ENCODE measurements around the gene TFPT. TPM values are rescaled to one million over a fixed set of nuclear protein-coding genes. Genes with fewer than 3 reads are reported as not detected.

TFPT gene
- total RNA-seq, 2 donors from 2014 or later, result 31.4 to 47.3 TPM

DNA sequence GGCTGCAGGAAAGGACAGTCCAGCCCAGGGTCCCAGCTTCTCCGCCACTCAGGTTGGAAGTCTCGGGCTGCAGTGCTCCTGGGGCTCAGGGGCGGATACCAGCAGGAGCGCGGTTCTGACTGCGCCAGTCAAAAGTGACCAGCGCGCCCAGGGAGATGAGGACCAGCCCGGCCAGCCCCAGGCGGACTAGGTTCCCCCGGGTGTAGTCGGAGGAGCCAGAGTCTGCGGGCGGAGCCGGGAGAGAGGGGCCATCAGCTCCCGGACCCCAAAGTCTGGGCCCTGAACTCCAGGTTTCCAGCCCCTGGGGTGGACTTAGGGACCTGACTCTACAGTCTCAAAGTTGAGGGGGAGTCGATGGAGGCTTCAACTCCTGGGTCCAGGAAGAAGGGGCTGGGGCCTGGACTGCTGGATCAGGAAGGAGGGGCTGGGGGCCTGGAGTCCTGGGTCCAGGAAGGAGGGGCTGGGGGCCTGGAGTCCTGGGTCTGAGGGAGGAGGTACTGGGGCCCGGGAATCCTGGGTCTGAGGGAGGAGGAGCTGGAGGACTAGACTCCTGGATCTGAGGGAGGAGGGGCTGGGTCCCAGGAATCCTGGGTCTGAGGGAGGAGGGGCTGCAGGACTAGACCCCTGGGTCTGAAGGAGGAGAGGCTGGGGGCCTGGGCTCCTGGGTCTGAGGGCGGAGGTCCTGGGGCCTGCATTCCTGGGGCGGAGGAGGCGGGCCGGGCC is 20.2 kb downstream of the TFPT start:
- ATAC-seq (replicated peaks), result no peak
- H3K9me3 Mint-ChIP-seq, result no peaks in the 10 kb centered on the region
- H3K27ac Mint-ChIP-seq, result no peak overlapping the region
- H3K36me3 Mint-ChIP-seq (ENCODE audit: low read depth), result no peaks in the 10 kb centered on the region
- H3K4me3 Mint-ChIP-seq, result peak overlapping the region; percentile 54
- peaks cover 5% of the 10 kb centered on the region for H3K27me3 Mint-ChIP-seq
- no peaks in the 10 kb centered on the region for H3K4me1 Mint-ChIP-seq

GRCh38 chr19:54094426-54095000 is 20.9 kb downstream of the TFPT start:
- Mint-ChIP-seq H3K4me1 (no peaks in the 10 kb centered on the region), H3K9me3 (no peaks in the 10 kb centered on the region), H3K36me3 (ENCODE audit: low read depth) (no peaks in the 10 kb centered on the region), H3K27ac (no peak overlapping the region), H3K27me3 (peaks cover 5% of the 10 kb centered on the region), H3K4me3 (peak overlapping the region; percentile 13)
- no peak for ATAC-seq (replicated peaks)

GRCh38 chr19:54084410-54084809 is 31.0 kb downstream of the TFPT start:
- ATAC-seq (replicated peaks), result no peak
- Mint-ChIP-seq H3K9me3 (no peaks in the 10 kb centered on the region), H3K4me3 (no peak overlapping the region), H3K36me3 (ENCODE audit: low read depth) (no peaks in the 10 kb centered on the region), H3K27ac (no peak overlapping the region), H3K27me3 (peaks cover 3% of the 10 kb centered on the region), H3K4me1 (no peaks in the 10 kb centered on the region)

DNA sequence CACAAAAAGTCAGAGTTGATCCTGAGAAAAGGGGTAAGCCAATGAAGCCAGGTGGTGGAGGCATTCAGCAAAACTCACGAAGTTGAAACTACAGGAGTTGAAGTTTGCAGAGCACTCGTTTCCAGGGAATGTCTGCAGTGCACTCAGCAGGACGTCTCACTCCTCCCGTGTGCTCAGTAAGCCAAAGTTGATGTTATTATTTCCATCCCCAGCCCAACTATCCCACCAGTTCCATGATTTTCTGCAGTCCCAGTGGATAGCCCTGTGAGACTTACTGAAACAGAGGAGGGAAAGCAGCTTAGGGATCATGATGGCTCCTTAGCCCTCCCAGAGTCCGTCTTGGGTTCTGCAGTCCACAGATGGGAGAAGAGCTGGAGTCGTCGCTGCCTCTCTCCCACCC is 34.4 kb downstream of the TFPT start, which contains the start of gene TARM1:
TSS of gene TARM1 (minus strand) at position 334 of the 400 bp plus-strand sequence. CDS start at position 309, 25 bp downstream.
- H3K27ac Mint-ChIP-seq, result no peak within 1 kb of the TSS
- H3K4me1 Mint-ChIP-seq, result no peaks in the 10 kb centered on the region
- no peak for ATAC-seq (replicated peaks)
- H3K4me3 Mint-ChIP-seq, result no peak within 1 kb of the TSS
- no peaks in the 10 kb centered on the region for H3K36me3 Mint-ChIP-seq (ENCODE audit: low read depth)
- no peaks in the 10 kb centered on the region for H3K9me3 Mint-ChIP-seq
- peaks cover 2% of the 10 kb centered on the region for H3K27me3 Mint-ChIP-seq

GRCh38 chr19:54077334-54077733 is 38.1 kb downstream of the TFPT start:
- Mint-ChIP-seq H3K4me1 (no peaks in the 10 kb centered on the region), H3K4me3 (no peak overlapping the region), H3K27me3 (peaks cover 5% of the 10 kb centered on the region), H3K9me3 (no peaks in the 10 kb centered on the region), H3K27ac (no peak overlapping the region), H3K36me3 (ENCODE audit: low read depth) (no peaks in the 10 kb centered on the region)
- no peak for ATAC-seq (replicated peaks)

- H3K27ac Mint-ChIP-seq, result no peak overlapping the region
- H3K4me3 Mint-ChIP-seq, result no peak overlapping the region
- ATAC-seq (replicated peaks), result no peak
- no peaks in the 10 kb centered on the region for H3K9me3 Mint-ChIP-seq
- no peaks in the 10 kb centered on the region for H3K4me1 Mint-ChIP-seq
- peaks cover 9% of the 10 kb centered on the region for H3K27me3 Mint-ChIP-seq
- no peaks in the 10 kb centered on the region for H3K36me3 Mint-ChIP-seq (ENCODE audit: low read depth)
Observed at GRCh38 chr19:54074851-54075250, 40.6 kb downstream of the TFPT start.

- Mint-ChIP-seq H3K27me3 (peaks cover 17% of the 10 kb centered on the region), H3K4me1 (no peaks in the 10 kb centered on the region), H3K4me3 (no peak overlapping the region), H3K36me3 (ENCODE audit: low read depth) (no peaks in the 10 kb centered on the region), H3K27ac (no peak overlapping the region), H3K9me3 (no peaks in the 10 kb centered on the region)
- no peak for ATAC-seq (replicated peaks)
Observed at GRCh38 chr19:54073829-54074228, 41.6 kb downstream of the TFPT start.

DNA sequence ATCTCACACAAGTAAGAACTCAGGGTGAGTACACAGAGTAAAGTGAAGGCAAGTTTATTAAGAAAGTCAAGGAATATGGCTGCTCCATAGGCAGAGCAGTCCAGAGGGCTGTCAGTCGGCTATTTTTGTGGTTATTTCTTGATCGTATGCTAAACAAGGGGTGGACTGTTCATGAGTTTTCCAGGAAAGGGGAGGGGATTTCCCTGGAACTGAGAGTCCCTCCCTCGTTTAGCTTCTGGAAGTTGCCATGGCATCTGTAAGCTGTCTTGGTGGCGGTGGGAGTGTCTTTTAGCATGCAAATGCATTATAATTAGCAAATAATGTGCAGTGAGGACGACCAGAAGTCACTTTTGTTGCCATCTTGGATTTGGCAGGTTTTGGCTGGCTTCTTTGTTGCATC is 46.0 kb downstream of the TFPT start:
- H3K27me3 Mint-ChIP-seq, result peaks cover 18% of the 10 kb centered on the region
- H3K4me1 Mint-ChIP-seq, result no peaks in the 10 kb centered on the region
- no peaks in the 10 kb centered on the region for H3K36me3 Mint-ChIP-seq (ENCODE audit: low read depth)
- no peaks in the 10 kb centered on the region for H3K9me3 Mint-ChIP-seq
- H3K4me3 Mint-ChIP-seq, result no peak overlapping the region
- H3K27ac Mint-ChIP-seq, result no peak overlapping the region
- ATAC-seq (replicated peaks), result no peak

DNA sequence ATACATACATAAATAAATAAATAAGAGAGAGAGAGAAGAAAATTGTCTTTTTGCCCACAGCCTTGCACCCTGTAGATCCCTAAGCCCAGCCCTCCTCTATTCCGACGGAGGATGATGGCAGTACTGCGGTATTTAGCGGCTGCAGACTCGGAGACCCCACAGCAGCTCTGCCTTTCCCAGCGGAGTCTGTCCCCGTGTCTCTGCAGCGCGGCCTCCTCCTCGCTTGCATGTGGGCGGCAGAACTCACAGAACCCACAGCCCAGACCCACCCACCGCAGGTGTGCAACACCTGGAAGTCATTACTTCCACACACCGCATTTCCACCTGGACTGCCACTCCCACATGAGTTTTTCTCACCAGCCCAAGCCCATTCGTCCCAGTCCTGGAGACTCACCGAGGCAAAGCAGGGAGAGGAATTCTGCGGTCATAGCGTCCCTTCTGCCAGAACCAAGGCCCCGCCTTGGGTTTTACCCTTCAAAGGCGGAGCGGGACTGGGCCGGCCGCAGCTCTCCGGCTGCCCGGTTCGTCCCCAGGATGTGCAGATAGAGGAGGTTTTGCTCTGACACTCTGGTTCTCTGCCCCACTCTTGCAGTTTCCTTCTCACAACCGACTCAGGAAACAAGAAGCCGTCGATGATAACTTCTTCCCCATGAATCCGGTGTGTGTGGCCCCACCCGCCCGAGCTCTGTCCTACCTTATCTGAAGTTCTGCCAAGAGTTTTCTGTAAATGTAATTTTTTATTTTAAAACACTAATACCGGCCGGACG is 51.9 kb downstream of the TFPT start, which contains the start of gene VSTM1:
TSS of gene VSTM1 (minus strand) at position 548 of the 767 bp plus-strand sequence. CDS start at position 428, 120 bp downstream.
- Mint-ChIP-seq H3K27ac (no peak within 1 kb of the TSS), H3K27me3 (peaks cover 14% of the 10 kb centered on the region), H3K4me1 (no peaks in the 10 kb centered on the region), H3K4me3 (no peak within 1 kb of the TSS), H3K9me3 (no peaks in the 10 kb centered on the region), H3K36me3 (ENCODE audit: low read depth) (no peaks in the 10 kb centered on the region)
- no peak for ATAC-seq (replicated peaks)

DNA sequence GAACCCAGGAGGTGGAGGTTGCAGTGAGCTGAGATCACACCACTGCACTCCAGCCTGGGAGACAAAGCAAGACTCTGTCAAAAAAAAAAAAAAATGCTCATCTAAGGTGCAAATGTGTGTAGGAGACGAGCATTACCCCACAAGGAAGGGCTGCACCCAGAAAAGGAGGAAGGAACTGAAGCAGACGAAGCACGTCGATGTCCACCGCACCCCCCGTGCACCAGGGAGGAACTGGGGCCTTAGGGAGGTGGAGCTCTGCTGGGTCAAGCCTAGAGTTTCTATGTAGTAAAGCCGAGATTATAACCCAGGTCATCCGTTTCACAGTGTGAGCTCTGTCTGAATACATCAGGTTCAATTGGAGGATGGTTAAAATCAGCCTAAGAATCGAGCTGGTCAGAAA is 52.8 kb downstream of the TFPT start:
- Mint-ChIP-seq H3K36me3 (ENCODE audit: low read depth) (no peaks in the 10 kb centered on the region), H3K4me3 (no peak overlapping the region), H3K9me3 (no peaks in the 10 kb centered on the region), H3K27ac (no peak overlapping the region), H3K27me3 (peaks cover 14% of the 10 kb centered on the region), H3K4me1 (no peaks in the 10 kb centered on the region)
- no peak for ATAC-seq (replicated peaks)

Other genes starting within 250 kb of the TFPT start
- gene MYADM, start 247.8 kb downstream of the TFPT start, total RNA-seq, result 10 to 100 TPM; 48.8 to 72.8 TPM
- not detected for gene PRKCG, start 233.5 kb downstream of the TFPT start, total RNA-seq
- not detected for gene CACNG7, start 206.4 kb downstream of the TFPT start, total RNA-seq
- under 1 TPM in 1 of 2 donors, not detected in 1; 0.05 TPM for gene CACNG8, start 152.7 kb downstream of the TFPT start, total RNA-seq
- not detected for gene CACNG6, start 124.0 kb downstream of the TFPT start, total RNA-seq
- not detected for gene VSTM1, start 51.8 kb downstream of the TFPT start, total RNA-seq
- not detected for gene TARM1, start 34.3 kb downstream of the TFPT start, total RNA-seq
- under 1 TPM in 1 of 2 donors, not detected in 1; 0.58 TPM for gene OSCAR, start 14.9 kb downstream of the TFPT start, total RNA-seq
- 10 to 100 TPM; 39.4 to 70.1 TPM for gene NDUFA3, start 12.8 kb downstream of the TFPT start, total RNA-seq
- 10 to 100 TPM; 56.4 to 99.2 TPM for gene PRPF31, start 97 bp upstream of the TFPT start, total RNA-seq
- gene CNOT3, start 22.1 kb upstream of the TFPT start, total RNA-seq, result 10 to 100 TPM; 51.4 to 61.4 TPM
- gene LENG1, start 44.1 kb upstream of the TFPT start, total RNA-seq, result 1 to 10 TPM; 2.8 to 3.8 TPM
- gene TMC4, start 57.5 kb upstream of the TFPT start, total RNA-seq, result 1 to 10 TPM; 1.0 to 1.1 TPM
- gene MBOAT7, start 73.9 kb upstream of the TFPT start, total RNA-seq, result 10 to 100 TPM; 58.6 to 65.9 TPM
- 10 to 100 TPM; 14.3 to 16.7 TPM for gene TSEN34, start 75.7 kb upstream of the TFPT start, total RNA-seq
- gene RPS9, start 85.2 kb upstream of the TFPT start, total RNA-seq, result 1,000 to 10,000 TPM; 1,453 to 1,547 TPM
- 1 to 10 TPM in 1 of 2 donors, under 1 TPM in 1; 0.85 to 1.8 TPM for gene LILRB3, start 107.3 kb upstream of the TFPT start, total RNA-seq
- gene LILRA6, start 127.1 kb upstream of the TFPT start, total RNA-seq, result under 1 TPM; 0.19 to 0.39 TPM
- gene LILRB5, start 141.6 kb upstream of the TFPT start, total RNA-seq, result not detected
- gene LILRB2, start 165.5 kb upstream of the TFPT start, total RNA-seq, result not detected
- gene LILRA5, start 197.5 kb upstream of the TFPT start, total RNA-seq, result not detected
- not detected for gene LILRA4, start 223.5 kb upstream of the TFPT start, total RNA-seq
- gene LAIR1, start 249.3 kb upstream of the TFPT start, total RNA-seq, result 10 to 100 TPM in 1 of 2 donors, 1 to 10 TPM in 1; 2.2 to 15.6 TPM